ENCODE measurements around the gene OGFOD2. TPM values are rescaled to one million over a fixed set of nuclear protein-coding genes. Genes with fewer than 3 reads are reported as not detected.

OGFOD2 gene
- total and polyA plus RNA-seq, 2 donors (not counting 1 experiment from before 2014, with no cell fraction given) = 26.7 to 99.3 TPM

DNA sequence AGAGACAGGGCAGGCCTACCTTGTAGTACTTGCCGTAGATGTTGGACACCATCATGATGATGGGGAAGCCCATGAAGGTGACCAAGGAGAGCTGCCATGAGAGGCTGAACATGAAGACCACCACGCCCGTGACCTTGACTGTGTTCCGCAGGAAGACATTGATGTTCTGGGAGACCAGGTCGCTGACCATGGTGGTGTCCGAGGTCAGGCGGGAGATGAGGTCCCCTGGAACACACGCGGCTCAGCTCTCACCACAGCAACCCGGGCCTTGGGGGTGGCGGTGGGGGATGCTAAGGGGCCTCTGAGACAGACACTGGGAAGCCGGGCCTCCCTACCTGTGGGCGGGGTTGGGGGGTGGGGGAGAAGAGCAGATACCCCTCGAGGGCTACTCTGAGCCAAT lies 26.4 kb upstream of the OGFOD2 start:
- Histone ChIP-seq H3K79me2 (ENCODE audit: control insufficient read depth, insufficient read depth, low read length) (peaks cover 12% of the 10 kb centered on the region), H3K4me3 (ENCODE audit: control extremely low read depth in 1 of 5, extremely low read depth in 1 of 5, insufficient read depth in 1 of 5, low read depth in 2 of 5, low read length in 4 of 5) (no peak overlapping the region), H3K4me1 (ENCODE audit: control insufficient read depth in 2 of 2, insufficient read depth in 2 of 2, low read length in 2 of 2) (peaks cover 18 to 26% of the 10 kb centered on the region in 2 donors), H3K4me2 (replicated peaks; ENCODE audit: low read depth, low read length, poor library complexity, severe bottlenecking) (no peak overlapping the region), H3K27me3 (replicated peaks in 1 of 4; ENCODE audit: control extremely low read depth in 1 of 4, control insufficient read depth in 3 of 4, insufficient read depth in 4 of 4, low read length in 3 of 4) (no peaks in the 10 kb centered on the region), H3K9ac (ENCODE audit: low read length) (no peak overlapping the region), H3K36me3 (replicated peaks in 1 of 2; ENCODE audit: control extremely low read depth in 1 of 2, control insufficient read depth in 1 of 2, extremely low read depth in 1 of 2, insufficient read depth in 2 of 2, low read length in 1 of 2) (no peaks in the 10 kb centered on the region), H3K27ac (ENCODE audit: low read length in 2 of 2) (no peak overlapping the region), H3K9me3 (ENCODE audit: control extremely low read depth in 1 of 3, control insufficient read depth in 2 of 3, insufficient read depth in 1 of 3, low read length in 2 of 3) (peaks cover 0 to 3% (median 0%) of the 10 kb centered on the region in 3 donors), H4K20me1 (ENCODE audit: control insufficient read depth, insufficient read depth, low read length, poor library complexity, severe bottlenecking) (no peaks in the 10 kb centered on the region), H2AFZ (ENCODE audit: insufficient read depth, low read depth, low read length, poor library complexity, severe bottlenecking) (no peak overlapping the region)
- WGBS (ENCODE audit: insufficient coverage) = 93% methylated on average over 8 of the region's 14 CpGs
- Mint-ChIP-seq H3K27ac (peak overlapping the region; percentile 41), H3K9me3 (ENCODE audit: insufficient read depth) (no peaks in the 10 kb centered on the region), H3K27me3 (no peaks in the 10 kb centered on the region), H3K4me3 (no peak overlapping the region), H3K4me1 (peaks cover 38% of the 10 kb centered on the region)
- ChIA-PET CTCF (interaction anchor here (1.1 to 16.2 kb wide), 5 partner anchors 12 to 156 kb away, joined by 3 to 388 read pairs (median 86); no protein-coding TSS in a partner anchor), POLR2A (no interaction called here)
- DNase-seq = no peak
- intact Hi-C loops (cut with micrococcal nuclease) = no loop called here
- no peak for ATAC-seq (ENCODE audit: low read depth)
- TF ChIP-seq EZH2 (IDR thresholded peaks at IDR 0.05; ENCODE audit: borderline replicate concordance, insufficient read depth, low read depth, low read length, poor library complexity, severe bottlenecking) = no peak
- TF ChIP-seq, protein P1, sequence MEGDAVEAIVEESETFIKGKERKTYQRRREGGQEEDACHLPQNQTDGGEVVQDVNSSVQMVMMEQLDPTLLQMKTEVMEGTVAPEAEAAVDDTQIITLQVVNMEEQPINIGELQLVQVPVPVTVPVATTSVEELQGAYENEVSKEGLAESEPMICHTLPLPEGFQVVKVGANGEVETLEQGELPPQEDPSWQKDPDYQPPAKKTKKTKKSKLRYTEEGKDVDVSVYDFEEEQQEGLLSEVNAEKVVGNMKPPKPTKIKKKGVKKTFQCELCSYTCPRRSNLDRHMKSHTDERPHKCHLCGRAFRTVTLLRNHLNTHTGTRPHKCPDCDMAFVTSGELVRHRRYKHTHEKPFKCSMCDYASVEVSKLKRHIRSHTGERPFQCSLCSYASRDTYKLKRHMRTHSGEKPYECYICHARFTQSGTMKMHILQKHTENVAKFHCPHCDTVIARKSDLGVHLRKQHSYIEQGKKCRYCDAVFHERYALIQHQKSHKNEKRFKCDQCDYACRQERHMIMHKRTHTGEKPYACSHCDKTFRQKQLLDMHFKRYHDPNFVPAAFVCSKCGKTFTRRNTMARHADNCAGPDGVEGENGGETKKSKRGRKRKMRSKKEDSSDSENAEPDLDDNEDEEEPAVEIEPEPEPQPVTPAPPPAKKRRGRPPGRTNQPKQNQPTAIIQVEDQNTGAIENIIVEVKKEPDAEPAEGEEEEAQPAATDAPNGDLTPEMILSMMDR (IDR thresholded peaks at IDR 0.05) = no peak

DNA sequence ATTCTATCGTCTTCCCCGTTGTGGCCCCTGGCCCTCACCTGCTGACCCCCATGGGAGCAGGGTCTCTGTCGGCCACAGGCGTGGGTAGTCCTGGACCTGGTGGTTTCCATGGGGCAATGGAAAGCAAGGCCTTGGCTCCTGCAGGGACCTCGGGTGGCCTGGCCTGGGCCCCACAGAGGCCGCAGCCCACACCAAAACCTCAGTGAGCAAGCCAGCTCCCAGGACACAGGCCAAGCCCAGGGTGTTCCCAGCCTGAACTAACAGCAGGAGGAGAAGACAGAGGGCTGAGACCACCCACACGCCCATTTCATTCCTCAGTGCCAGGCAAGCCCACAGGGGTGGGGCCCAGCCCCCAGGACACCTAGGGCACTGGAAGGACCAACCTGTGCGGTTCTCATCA lies 25.6 kb upstream of the OGFOD2 start:
- no peak for ATAC-seq (ENCODE audit: low read depth)
- CTCF ChIA-PET = interaction anchor here (1.0 to 16.2 kb wide), 5 partner anchors 51 to 157 kb away, joined by 3 to 388 read pairs (median 86); no protein-coding TSS in a partner anchor
- no peaks in the 10 kb centered on the region for H3K9me3 Mint-ChIP-seq (ENCODE audit: insufficient read depth)
- POLR2A ChIA-PET = interaction anchor here (0.6 kb wide), 1 partner anchor 42 kb away, joined by 5 read pairs; no protein-coding TSS in a partner anchor
- intact Hi-C loops (cut with micrococcal nuclease) = no loop called here
- Histone ChIP-seq H3K9ac (ENCODE audit: low read length) (no peak overlapping the region), H3K36me3 (replicated peaks in 1 of 2; ENCODE audit: control extremely low read depth in 1 of 2, control insufficient read depth in 1 of 2, extremely low read depth in 1 of 2, insufficient read depth in 2 of 2, low read length in 1 of 2) (no peaks in the 10 kb centered on the region), H3K9me3 (ENCODE audit: control extremely low read depth in 1 of 3, control insufficient read depth in 2 of 3, insufficient read depth in 1 of 3, low read length in 2 of 3) (peaks cover 0 to 3% (median 0%) of the 10 kb centered on the region in 3 donors), H3K79me2 (ENCODE audit: control insufficient read depth, insufficient read depth, low read length) (peaks cover 12% of the 10 kb centered on the region), H3K27me3 (replicated peaks in 1 of 4; ENCODE audit: control extremely low read depth in 1 of 4, control insufficient read depth in 3 of 4, insufficient read depth in 4 of 4, low read length in 3 of 4) (no peaks in the 10 kb centered on the region), H3K27ac (ENCODE audit: low read length in 2 of 2) (no peak overlapping the region), H3K4me3 (ENCODE audit: control extremely low read depth in 1 of 5, extremely low read depth in 1 of 5, insufficient read depth in 1 of 5, low read depth in 2 of 5, low read length in 4 of 5) (no peak overlapping the region), H3K4me2 (replicated peaks; ENCODE audit: low read depth, low read length, poor library complexity, severe bottlenecking) (no peak overlapping the region), H4K20me1 (ENCODE audit: control insufficient read depth, insufficient read depth, low read length, poor library complexity, severe bottlenecking) (no peaks in the 10 kb centered on the region), H3K4me1 (ENCODE audit: control insufficient read depth in 2 of 2, insufficient read depth in 2 of 2, low read length in 2 of 2) (peaks cover 18 to 26% of the 10 kb centered on the region in 2 donors), H2AFZ (ENCODE audit: insufficient read depth, low read depth, low read length, poor library complexity, severe bottlenecking) (no peak overlapping the region)
- no peaks in the 10 kb centered on the region for H3K27me3 Mint-ChIP-seq
- no peak for DNase-seq
- H3K27ac Mint-ChIP-seq = no peak overlapping the region
- peaks cover 35% of the 10 kb centered on the region for H3K4me1 Mint-ChIP-seq
- no peak overlapping the region for H3K4me3 Mint-ChIP-seq
- no peak for TF ChIP-seq EZH2 (IDR thresholded peaks at IDR 0.05; ENCODE audit: borderline replicate concordance, insufficient read depth, low read depth, low read length, poor library complexity, severe bottlenecking)
- TF ChIP-seq, protein P1 (IDR thresholded peaks at IDR 0.05) = no peak
- 98% methylated on average over 8 of the region's 8 CpGs for WGBS (ENCODE audit: insufficient coverage)
